EH (cell line): ENCODE results near the gene OVOL2.
"Not testable (repeated sequence)": the region's sequence is repeated elsewhere in the genome, so short reads cannot be mapped to it uniquely, and the experiment has no call there.

Experiments
- DNase-seq: peaks from one replicate; pipeline ENCODE4 v3.0.0-alpha.2; 2015; ENCODE audit warnings: low read depth

OVOL2 gene

GRCh38 chr20:18057101-18057993 lies at the start of gene OVOL2:
Gene OVOL2, minus strand, starts transcription at chr20:18057916. Its CDS starts 282 bp downstream, at chr20:18057634.
- DNase-seq = no peak

GRCh38 chr20:18103497-18103896 lies 45.8 kb upstream of the OVOL2 start:
- no peak for DNase-seq

- no peak for DNase-seq
Measured at GRCh38 chr20:18101125-18101810, 43.6 kb upstream of the OVOL2 start.

GRCh38 chr20:18100569-18100968 lies 42.9 kb upstream of the OVOL2 start:
- not testable (repeated sequence) for DNase-seq

- no peak for DNase-seq
Measured at GRCh38 chr20:18094191-18094590, 36.5 kb upstream of the OVOL2 start.

- DNase-seq = no peak
Measured at GRCh38 chr20:18093388-18093787, 35.7 kb upstream of the OVOL2 start.

- DNase-seq = no peak
Measured at GRCh38 chr20:18092890-18093289, 35.2 kb upstream of the OVOL2 start.

- no peak for DNase-seq
Measured at GRCh38 chr20:18091623-18092022, 33.9 kb upstream of the OVOL2 start.

GRCh38 chr20:18090477-18090876 lies 32.8 kb upstream of the OVOL2 start:
- no peak for DNase-seq

GRCh38 chr20:18090044-18090443 lies 32.3 kb upstream of the OVOL2 start:
- peak; percentile 7 for DNase-seq

- not testable (repeated sequence) for DNase-seq
Measured at GRCh38 chr20:18088841-18089240, 31.1 kb upstream of the OVOL2 start.

- DNase-seq = not testable (repeated sequence)
Measured at GRCh38 chr20:18088298-18088697, 30.6 kb upstream of the OVOL2 start.

GRCh38 chr20:18087054-18087453 lies 29.3 kb upstream of the OVOL2 start:
- DNase-seq = no peak

- not testable (repeated sequence) for DNase-seq
Measured at GRCh38 chr20:18080836-18081235, 23.1 kb upstream of the OVOL2 start.

- no peak for DNase-seq
Measured at GRCh38 chr20:18079756-18080353, 22.1 kb upstream of the OVOL2 start.

GRCh38 chr20:18077157-18077556 lies 19.4 kb upstream of the OVOL2 start:
- DNase-seq = no peak

- DNase-seq = no peak
Measured at GRCh38 chr20:18072532-18072931, 14.8 kb upstream of the OVOL2 start.

- DNase-seq = no peak
Measured at GRCh38 chr20:18066421-18067333, 9.0 kb upstream of the OVOL2 start.

GRCh38 chr20:18063676-18064075 lies 6.0 kb upstream of the OVOL2 start:
- DNase-seq = no peak

- no peak for DNase-seq
Measured at GRCh38 chr20:18059603-18060002, 1.9 kb upstream of the OVOL2 start.

GRCh38 chr20:18058661-18059467 lies 1.1 kb upstream of the OVOL2 start:
- no peak for DNase-seq
